ENCODE results near the gene SH3PXD2A. TPM values are rescaled to one million over a fixed set of nuclear protein-coding genes. Genes with fewer than 3 reads are reported as not detected.

SH3PXD2A gene
- total RNA-seq, 1 experiment from 2014 or later, result 6.3 TPM

DNA sequence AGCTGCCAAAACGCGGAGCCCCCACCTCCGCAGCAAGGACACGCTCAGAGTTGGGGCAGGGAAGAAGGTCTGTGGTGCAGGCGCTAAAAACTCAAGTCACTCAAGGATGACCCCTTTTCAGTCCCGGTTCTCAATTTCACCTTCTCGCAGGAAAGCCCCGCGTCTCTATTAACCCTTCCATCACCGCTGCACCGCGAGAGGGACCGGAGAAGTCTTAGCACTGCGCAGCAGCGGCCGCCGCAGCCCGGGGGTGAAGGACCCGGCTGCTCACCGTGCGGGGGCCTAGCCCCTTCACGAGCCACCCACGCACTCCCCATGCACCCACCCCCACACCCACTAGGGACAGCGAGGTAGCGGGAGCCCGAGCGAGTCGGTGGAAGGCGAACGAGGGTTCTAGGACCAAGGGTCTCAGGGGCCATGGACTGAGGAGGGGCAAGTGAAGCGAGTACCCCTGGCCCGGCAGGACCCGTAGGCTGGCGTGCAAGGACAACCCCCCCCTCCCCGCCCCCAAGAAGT is 162.9 kb downstream of the SH3PXD2A start:
- no peak overlapping the region for H3K4me3 Mint-ChIP-seq (ENCODE audit: unreplicated experiment)
- no peaks in the 10 kb centered on the region for H3K27me3 Mint-ChIP-seq (ENCODE audit: insufficient read depth, unreplicated experiment)
- no peaks in the 10 kb centered on the region for H3K36me3 ChIP-seq (ENCODE audit: control insufficient read depth, insufficient read depth, low read length)
- no peaks in the 10 kb centered on the region for H3K9me3 Mint-ChIP-seq (ENCODE audit: unreplicated experiment)
- H3K9me3 ChIP-seq, result no peaks in the 10 kb centered on the region
- POLR2A ChIA-PET, result no interaction called here
- DNase-seq, result no peak
- H3K4me3 ChIP-seq (ENCODE audit: low read depth, low read length), result no peak overlapping the region
- CTCF ChIA-PET, result no interaction called here
- H3K4me1 ChIP-seq, result peaks cover 30% of the 10 kb centered on the region
- no peaks in the 10 kb centered on the region for H3K27me3 ChIP-seq (replicated peaks; ENCODE audit: control insufficient read depth, insufficient read depth, low read length)
- H3K4me1 Mint-ChIP-seq (ENCODE audit: low read depth, unreplicated experiment), result peaks cover 16% of the 10 kb centered on the region
- no peak overlapping the region for H3K27ac Mint-ChIP-seq (ENCODE audit: unreplicated experiment)
- intact Hi-C loops (cut with micrococcal nuclease; ENCODE audit: unreplicated experiment), result no loop called here
- no peaks in the 10 kb centered on the region for H3K36me3 Mint-ChIP-seq (ENCODE audit: insufficient read depth, unreplicated experiment)
- BruUV-seq (replicated peaks), result no TSS peak
- TF ChIP-seq, protein P1, sequence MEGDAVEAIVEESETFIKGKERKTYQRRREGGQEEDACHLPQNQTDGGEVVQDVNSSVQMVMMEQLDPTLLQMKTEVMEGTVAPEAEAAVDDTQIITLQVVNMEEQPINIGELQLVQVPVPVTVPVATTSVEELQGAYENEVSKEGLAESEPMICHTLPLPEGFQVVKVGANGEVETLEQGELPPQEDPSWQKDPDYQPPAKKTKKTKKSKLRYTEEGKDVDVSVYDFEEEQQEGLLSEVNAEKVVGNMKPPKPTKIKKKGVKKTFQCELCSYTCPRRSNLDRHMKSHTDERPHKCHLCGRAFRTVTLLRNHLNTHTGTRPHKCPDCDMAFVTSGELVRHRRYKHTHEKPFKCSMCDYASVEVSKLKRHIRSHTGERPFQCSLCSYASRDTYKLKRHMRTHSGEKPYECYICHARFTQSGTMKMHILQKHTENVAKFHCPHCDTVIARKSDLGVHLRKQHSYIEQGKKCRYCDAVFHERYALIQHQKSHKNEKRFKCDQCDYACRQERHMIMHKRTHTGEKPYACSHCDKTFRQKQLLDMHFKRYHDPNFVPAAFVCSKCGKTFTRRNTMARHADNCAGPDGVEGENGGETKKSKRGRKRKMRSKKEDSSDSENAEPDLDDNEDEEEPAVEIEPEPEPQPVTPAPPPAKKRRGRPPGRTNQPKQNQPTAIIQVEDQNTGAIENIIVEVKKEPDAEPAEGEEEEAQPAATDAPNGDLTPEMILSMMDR (IDR thresholded peaks at IDR 0.05; ENCODE audit: insufficient read depth in 1 of 2, low read depth in 1 of 2, low read length in 1 of 2, severe bottlenecking in 1 of 2, unreplicated experiment in 1 of 2), result no peak

DNA sequence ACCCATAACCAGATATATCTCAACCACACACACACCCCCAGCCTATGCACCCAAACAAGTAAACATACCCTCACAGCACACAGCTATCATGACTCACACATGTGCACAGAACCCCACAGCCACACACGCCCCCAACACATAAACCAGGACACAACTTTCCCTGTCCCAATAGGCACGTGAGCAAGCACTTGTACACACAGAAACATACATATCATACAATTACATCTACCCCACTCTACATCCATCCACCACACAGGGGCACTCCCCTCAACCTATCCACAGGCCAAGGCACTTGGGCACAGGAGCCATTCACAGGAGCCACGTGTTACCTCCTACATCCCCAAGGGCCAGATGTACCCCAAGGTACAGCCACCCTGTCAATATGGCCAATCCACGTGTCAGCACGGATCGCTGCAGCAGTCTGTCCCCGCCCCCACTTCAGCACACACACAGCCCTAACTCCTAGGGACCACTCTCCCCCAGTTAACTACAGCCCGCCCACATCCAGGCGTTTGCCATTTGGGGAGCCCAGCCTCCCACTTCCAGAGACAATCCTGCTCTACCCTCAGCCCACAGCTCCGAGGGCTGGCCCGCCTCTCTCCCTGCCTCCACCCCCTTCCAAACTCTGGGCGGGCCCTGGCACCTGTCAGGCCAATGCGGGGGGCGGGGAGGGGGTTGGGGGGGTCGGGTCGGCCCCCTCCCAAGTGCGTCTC is 163.5 kb downstream of the SH3PXD2A start:
- intact Hi-C loops (cut with micrococcal nuclease; ENCODE audit: unreplicated experiment), result no loop called here
- ChIA-PET CTCF (no interaction called here), POLR2A (no interaction called here)
- Histone ChIP-seq H3K4me1 (peaks cover 30% of the 10 kb centered on the region), H3K9me3 (no peaks in the 10 kb centered on the region), H3K27me3 (replicated peaks; ENCODE audit: control insufficient read depth, insufficient read depth, low read length) (no peaks in the 10 kb centered on the region), H3K4me3 (ENCODE audit: low read depth, low read length) (no peak overlapping the region), H3K36me3 (ENCODE audit: control insufficient read depth, insufficient read depth, low read length) (no peaks in the 10 kb centered on the region)
- Mint-ChIP-seq H3K36me3 (ENCODE audit: insufficient read depth, unreplicated experiment) (no peaks in the 10 kb centered on the region), H3K27ac (ENCODE audit: unreplicated experiment) (no peak overlapping the region), H3K4me3 (ENCODE audit: unreplicated experiment) (no peak overlapping the region), H3K27me3 (ENCODE audit: insufficient read depth, unreplicated experiment) (no peaks in the 10 kb centered on the region), H3K4me1 (ENCODE audit: low read depth, unreplicated experiment) (peaks cover 16% of the 10 kb centered on the region), H3K9me3 (ENCODE audit: unreplicated experiment) (no peaks in the 10 kb centered on the region)
- DNase-seq, result no peak
- BruUV-seq (replicated peaks), result no TSS peak
- TF ChIP-seq, protein P1 (IDR thresholded peaks at IDR 0.05; ENCODE audit: insufficient read depth in 1 of 2, low read depth in 1 of 2, low read length in 1 of 2, severe bottlenecking in 1 of 2, unreplicated experiment in 1 of 2), result no peak

DNA sequence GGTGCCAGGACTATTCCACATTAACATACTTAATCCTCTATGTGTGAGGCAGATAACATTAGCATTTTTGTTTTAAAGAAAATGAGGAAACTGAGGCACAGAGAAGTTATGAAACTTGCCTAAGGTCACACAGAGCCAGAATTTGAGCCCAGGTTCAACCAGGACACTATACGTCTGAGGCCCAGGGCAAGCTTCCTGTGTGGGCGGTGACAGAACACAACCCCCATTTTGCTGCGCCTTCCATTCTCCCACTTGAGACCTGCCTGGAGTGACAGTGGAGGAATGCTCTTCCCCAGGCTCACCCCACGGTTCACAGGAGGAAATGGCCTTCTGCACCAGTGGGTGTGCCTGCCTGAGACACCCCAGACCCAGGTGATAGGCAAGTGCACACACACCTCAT is 164.1 kb downstream of the SH3PXD2A start:
- H3K27ac Mint-ChIP-seq (ENCODE audit: unreplicated experiment), result no peak overlapping the region
- ChIA-PET CTCF (no interaction called here), POLR2A (no interaction called here)
- H3K4me1 Mint-ChIP-seq (ENCODE audit: low read depth, unreplicated experiment), result peaks cover 16% of the 10 kb centered on the region
- no peaks in the 10 kb centered on the region for H3K27me3 Mint-ChIP-seq (ENCODE audit: insufficient read depth, unreplicated experiment)
- Histone ChIP-seq H3K27me3 (replicated peaks; ENCODE audit: control insufficient read depth, insufficient read depth, low read length) (no peaks in the 10 kb centered on the region), H3K4me1 (peaks cover 26% of the 10 kb centered on the region), H3K36me3 (ENCODE audit: control insufficient read depth, insufficient read depth, low read length) (no peaks in the 10 kb centered on the region), H3K9me3 (no peaks in the 10 kb centered on the region), H3K4me3 (ENCODE audit: low read depth, low read length) (no peak overlapping the region)
- H3K4me3 Mint-ChIP-seq (ENCODE audit: unreplicated experiment), result no peak overlapping the region
- H3K36me3 Mint-ChIP-seq (ENCODE audit: insufficient read depth, unreplicated experiment), result no peaks in the 10 kb centered on the region
- intact Hi-C loops (cut with micrococcal nuclease; ENCODE audit: unreplicated experiment), result no loop called here
- no peak for DNase-seq
- no TSS peak for BruUV-seq (replicated peaks)
- TF ChIP-seq, protein P1 (IDR thresholded peaks at IDR 0.05; ENCODE audit: insufficient read depth in 1 of 2, low read depth in 1 of 2, low read length in 1 of 2, severe bottlenecking in 1 of 2, unreplicated experiment in 1 of 2), result no peak
- H3K9me3 Mint-ChIP-seq (ENCODE audit: unreplicated experiment), result no peaks in the 10 kb centered on the region

Data from Caco-2 (cell line).